PC-3 (cell line): ENCODE data around the gene ADTRP.

Experiments
- EZH2 ChIP-seq: fragments of 300-600 bp; sonication (generic); IDR thresholded peaks from one replicate; pipeline ENCODE4 v1.6.1; 2017; ENCODE audit warnings: antibody characterized with exemption, mild to moderate bottlenecking, low read length; ENCODE audit not compliant: unreplicated experiment
- TF ChIP-seq, protein P1 (sequence below): fragments of 300-600 bp; sonication (generic); conservative IDR thresholded peaks from 2 replicates; pipeline ENCODE4 v1.5.1; 2017; ENCODE audit warnings: antibody characterized with exemption, low read depth, mild to moderate bottlenecking, low read length

DNA sequence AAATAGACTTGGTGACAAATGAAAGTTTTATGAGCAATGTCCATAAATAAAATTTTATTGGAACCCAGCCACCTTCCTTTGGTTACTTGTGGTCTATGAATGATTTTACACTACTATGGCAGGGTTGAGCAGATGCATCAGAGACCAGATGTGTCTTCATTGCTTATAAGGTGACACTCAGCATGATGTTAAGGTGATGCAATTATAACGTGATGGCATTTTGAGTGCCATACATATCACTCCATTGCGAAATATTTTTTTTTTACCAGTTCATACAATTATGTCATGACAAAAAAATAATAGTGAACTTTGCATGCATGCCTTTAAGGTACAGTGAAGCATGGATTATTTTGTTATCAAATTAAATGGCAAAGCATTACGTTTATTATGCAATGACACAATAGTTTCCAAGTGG, 96.0 kb downstream of the ADTRP start:
- TF ChIP-seq, protein P1, sequence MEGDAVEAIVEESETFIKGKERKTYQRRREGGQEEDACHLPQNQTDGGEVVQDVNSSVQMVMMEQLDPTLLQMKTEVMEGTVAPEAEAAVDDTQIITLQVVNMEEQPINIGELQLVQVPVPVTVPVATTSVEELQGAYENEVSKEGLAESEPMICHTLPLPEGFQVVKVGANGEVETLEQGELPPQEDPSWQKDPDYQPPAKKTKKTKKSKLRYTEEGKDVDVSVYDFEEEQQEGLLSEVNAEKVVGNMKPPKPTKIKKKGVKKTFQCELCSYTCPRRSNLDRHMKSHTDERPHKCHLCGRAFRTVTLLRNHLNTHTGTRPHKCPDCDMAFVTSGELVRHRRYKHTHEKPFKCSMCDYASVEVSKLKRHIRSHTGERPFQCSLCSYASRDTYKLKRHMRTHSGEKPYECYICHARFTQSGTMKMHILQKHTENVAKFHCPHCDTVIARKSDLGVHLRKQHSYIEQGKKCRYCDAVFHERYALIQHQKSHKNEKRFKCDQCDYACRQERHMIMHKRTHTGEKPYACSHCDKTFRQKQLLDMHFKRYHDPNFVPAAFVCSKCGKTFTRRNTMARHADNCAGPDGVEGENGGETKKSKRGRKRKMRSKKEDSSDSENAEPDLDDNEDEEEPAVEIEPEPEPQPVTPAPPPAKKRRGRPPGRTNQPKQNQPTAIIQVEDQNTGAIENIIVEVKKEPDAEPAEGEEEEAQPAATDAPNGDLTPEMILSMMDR: no peak
- TF ChIP-seq EZH2: no peak
